GM13976 (cell line): ENCODE data around the gene SLITRK6.
"Not testable (repeated sequence)": the region's sequence is repeated elsewhere in the genome, so short reads cannot be mapped to it uniquely, and the experiment has no call there.

Experiments used
- DNase-seq: peaks from one replicate; pipeline ENCODE4 v3.0.0; 2012; ENCODE audit warnings: low spot score
- CTCF ChIP-seq: IDR thresholded peaks from 2 replicates; pipeline ENCODE4 v1.5.1; 2012; ENCODE audit warnings: borderline replicate concordance, mild to moderate bottlenecking; ENCODE audit not compliant: insufficient read depth; ENCODE audit errors: extremely low read depth, missing control alignments, control extremely low read depth
- in situ Hi-C: fragments of 300-500 bp; cut with MboI; formaldehyde crosslinking; loops from one replicate; pipeline ENCODE4 v1.12.0; 2022; ENCODE audit warnings: low sequenced_read_pairs, mixed read lengths, inconsistent platforms; ENCODE audit not compliant: unreplicated experiment

The SLITRK6 gene

GRCh38 chr13:85798556-85798955 is 663 bp downstream of the SLITRK6 start:
- in situ Hi-C loops: no loop called here

GRCh38 chr13:85797311-85797710 is 1.9 kb downstream of the SLITRK6 start:
- DNase-seq: no peak
- TF ChIP-seq CTCF: no peak
- in situ Hi-C loops: no loop called here

More at GRCh38 chr13:85798556-85798955, 663 bp downstream of the SLITRK6 start:
- no peak for DNase-seq
- TF ChIP-seq CTCF: no peak

GRCh38 chr13:85785205-85785604 is 14.0 kb downstream of the SLITRK6 start:
- no peak for TF ChIP-seq CTCF
- in situ Hi-C loops: no loop called here
- no peak for DNase-seq

- in situ Hi-C loops: no loop called here
- no peak for TF ChIP-seq CTCF
- DNase-seq: no peak
Measured at GRCh38 chr13:85772367-85772766, 26.9 kb downstream of the SLITRK6 start.

- DNase-seq: no peak
- in situ Hi-C loops: no loop called here
- TF ChIP-seq CTCF: no peak
Measured at GRCh38 chr13:85771856-85772255, 27.4 kb downstream of the SLITRK6 start.

- in situ Hi-C loops: no loop called here
- no peak for TF ChIP-seq CTCF
- no peak for DNase-seq
Measured at GRCh38 chr13:85768946-85769345, 30.3 kb downstream of the SLITRK6 start.

- no peak for TF ChIP-seq CTCF
- no peak for DNase-seq
- in situ Hi-C loops: no loop called here
Measured at GRCh38 chr13:85755123-85755522, 44.1 kb downstream of the SLITRK6 start.

- DNase-seq, in situ Hi-C loops: not testable (repeated sequence)
Measured at GRCh38 chr13:85743201-85743770, 55.9 kb downstream of the SLITRK6 start.
